Mucosa of rectum (tissue), 2 donors: Measurements from ENCODE around the gene BCAS1.

Experiments used
- H3K27ac ChIP-seq, 2 donors: one replicate each; pipeline ENCODE4 v1.7.0; 2013; ENCODE audit warnings: inconsistent platforms in 2 of 2, low read depth in 2 of 2, low read length in 2 of 2
- H3K27me3 ChIP-seq, 2 donors: one replicate each; pipeline ENCODE4 v1.7.0; 2013; ENCODE audit warnings: low read length in 2 of 2; ENCODE audit not compliant: control insufficient read depth in 2 of 2, insufficient read depth in 2 of 2
- H3K36me3 ChIP-seq, 2 donors: one replicate each; pipeline ENCODE4 v1.7.0; 2013; ENCODE audit warnings: low read length in 2 of 2; ENCODE audit not compliant: control insufficient read depth in 2 of 2, insufficient read depth in 2 of 2
- H3K4me1 ChIP-seq, 2 donors: one replicate each; pipeline ENCODE4 v1.7.0; 2013; ENCODE audit warnings: low read length in 2 of 2, mild to moderate bottlenecking in 1 of 2; ENCODE audit not compliant: control insufficient read depth in 2 of 2, insufficient read depth in 2 of 2
- H3K4me3 ChIP-seq, 2 donors: one replicate each; pipeline ENCODE4 v1.7.0; 2013; ENCODE audit warnings: low read length in 2 of 2
- H3K9ac ChIP-seq, 2 donors: one replicate each; pipeline ENCODE4 v1.7.0; 2013; ENCODE audit warnings: low read length in 2 of 2, low read depth in 1 of 2, mild to moderate bottlenecking in 1 of 2
- H3K9me3 ChIP-seq, 2 donors: one replicate each; pipeline ENCODE4 v1.7.0; 2013; ENCODE audit warnings: low read length in 2 of 2; ENCODE audit not compliant: control insufficient read depth in 2 of 2
- donor health status: healthy.
- donor health status: Normal muscosa, but diverticular disease.

BCAS1 gene

GRCh38 chr20:53947501-53948195 is 122.7 kb downstream of the BCAS1 start:
- Histone ChIP-seq H3K36me3 (peaks cover 10 to 19% of the 10 kb centered on the region in 2 donors), H3K27ac (no peak overlapping the region), H3K4me3 (no peak overlapping the region), H3K4me1 (peaks cover 7 to 11% of the 10 kb centered on the region in 2 donors), H3K27me3 (no peaks in the 10 kb centered on the region), H3K9me3 (no peaks in the 10 kb centered on the region), H3K9ac (no peak overlapping the region)

GRCh38 chr20:53946106-53946505 is 124.3 kb downstream of the BCAS1 start:
- no peaks in the 10 kb centered on the region for H3K9me3 ChIP-seq
- peaks cover 10 to 22% of the 10 kb centered on the region in 2 donors for H3K4me1 ChIP-seq

GRCh38 chr20:53945478-53945877 is 124.9 kb downstream of the BCAS1 start:
- Histone ChIP-seq H3K9me3 (no peaks in the 10 kb centered on the region), H3K4me3 (no peak overlapping the region), H3K4me1 (peaks cover 14 to 28% of the 10 kb centered on the region in 2 donors), H3K9ac (no peak overlapping the region), H3K36me3 (peaks cover 10 to 16% of the 10 kb centered on the region in 2 donors), H3K27ac (no peak overlapping the region), H3K27me3 (no peaks in the 10 kb centered on the region)

More at GRCh38 chr20:53946106-53946505, 124.3 kb downstream of the BCAS1 start:
- peaks cover 10 to 16% of the 10 kb centered on the region in 2 donors for H3K36me3 ChIP-seq
- H3K27me3 ChIP-seq = no peaks in the 10 kb centered on the region
- no peak overlapping the region for H3K9ac ChIP-seq
- no peak overlapping the region for H3K27ac ChIP-seq
- H3K4me3 ChIP-seq = no peak overlapping the region

- no peaks in the 10 kb centered on the region for H3K27me3 ChIP-seq
- H3K36me3 ChIP-seq = peaks cover 10 to 16% of the 10 kb centered on the region in 2 donors
- H3K9ac ChIP-seq = no peak overlapping the region
- H3K4me3 ChIP-seq = no peak overlapping the region
- H3K4me1 ChIP-seq = peaks cover 19 to 29% of the 10 kb centered on the region in 2 donors
- H3K27ac ChIP-seq = no peak overlapping the region
- no peaks in the 10 kb centered on the region for H3K9me3 ChIP-seq
Observed at GRCh38 chr20:53944796-53945195, 125.6 kb downstream of the BCAS1 start.

GRCh38 chr20:53943522-53944291 is 126.7 kb downstream of the BCAS1 start:
- no peaks in the 10 kb centered on the region for H3K9me3 ChIP-seq
- no peaks in the 10 kb centered on the region for H3K27me3 ChIP-seq
- H3K27ac ChIP-seq = no peak overlapping the region
- H3K4me1 ChIP-seq = peaks cover 22 to 28% of the 10 kb centered on the region in 2 donors
- no peak overlapping the region for H3K9ac ChIP-seq
- H3K36me3 ChIP-seq = peaks cover 8 to 9% of the 10 kb centered on the region in 2 donors
- peak overlapping the region in 1 of 2 donors; percentile 34 for H3K4me3 ChIP-seq

- Histone ChIP-seq H3K9ac (no peak overlapping the region), H3K27me3 (no peaks in the 10 kb centered on the region), H3K36me3 (peaks cover 4 to 6% of the 10 kb centered on the region in 2 donors), H3K9me3 (no peaks in the 10 kb centered on the region), H3K4me3 (no peak overlapping the region), H3K27ac (no peak overlapping the region), H3K4me1 (peaks cover 22 to 26% of the 10 kb centered on the region in 2 donors)
Observed at GRCh38 chr20:53942973-53943372, 127.4 kb downstream of the BCAS1 start.

- no peaks in the 10 kb centered on the region for H3K27me3 ChIP-seq
- peaks cover 0 to under 1% of the 10 kb centered on the region in 2 donors for H3K36me3 ChIP-seq
- no peak overlapping the region for H3K9ac ChIP-seq
- H3K4me1 ChIP-seq = peaks cover 22 to 26% of the 10 kb centered on the region in 2 donors
- H3K27ac ChIP-seq = peak overlapping the region in 1 of 2 donors; percentile 43
- no peak overlapping the region for H3K4me3 ChIP-seq
- H3K9me3 ChIP-seq = no peaks in the 10 kb centered on the region
Observed at GRCh38 chr20:53942472-53942816, 128.0 kb downstream of the BCAS1 start.

- H3K27ac ChIP-seq = peak overlapping the region in 1 of 2 donors; percentile 43
Observed at GRCh38 chr20:53941680-53942471, 128.5 kb downstream of the BCAS1 start.

GRCh38 chr20:53940907-53941545 is 129.4 kb downstream of the BCAS1 start:
- peak overlapping the region; percentile 24 to 59 for H3K27ac ChIP-seq
- H3K4me1 ChIP-seq = peaks cover 22 to 26% of the 10 kb centered on the region in 2 donors
- H3K9ac ChIP-seq = peak overlapping the region; percentile 5 to 47
- no peaks in the 10 kb centered on the region for H3K27me3 ChIP-seq
- peak overlapping the region in 1 of 2 donors; percentile 35 for H3K4me3 ChIP-seq
- H3K36me3 ChIP-seq = no peaks in the 10 kb centered on the region
- H3K9me3 ChIP-seq = no peaks in the 10 kb centered on the region

More at GRCh38 chr20:53941680-53942471, 128.5 kb downstream of the BCAS1 start:
- Histone ChIP-seq H3K36me3 (no peaks in the 10 kb centered on the region), H3K9ac (peak overlapping the region in 1 of 2 donors; percentile 2), H3K9me3 (no peaks in the 10 kb centered on the region), H3K27me3 (no peaks in the 10 kb centered on the region), H3K4me1 (peaks cover 22 to 26% of the 10 kb centered on the region in 2 donors), H3K4me3 (no peak overlapping the region)
